OCI-LY3 (cell line): ENCODE measurements around the gene AFF2.

ENCODE experiments used
- H2AFZ ChIP-seq: fragments of 200-600, 300-600 bp; shearing (Covaris generic); 2 replicates; pipeline ENCODE4 v1.6.0; 2014; ENCODE audit warnings: antibody characterized with exemption, low read depth, low read length
- H3K27ac ChIP-seq: fragments of 200-600, 300-600 bp; sonication (generic); 2 replicates; pipeline ENCODE4 v1.5.1; 2014; ENCODE audit warnings: mild to moderate bottlenecking, low read length, moderate library complexity, mixed read lengths
- H3K27me3 ChIP-seq: fragments of 200-600, 300-600 bp; sonication (generic); 2 replicates; pipeline ENCODE4 v1.6.1; 2014; ENCODE audit warnings: low read depth, low read length, mixed read lengths
- H3K36me3 ChIP-seq: fragments of 200-600, 300-600 bp; sonication (generic); replicated peaks from 2 replicates; pipeline ENCODE3; 2014; ENCODE audit warnings: low read depth, low read length, mixed read lengths
- H3K4me1 ChIP-seq: fragments of 300-600, 200-600 bp; sonication (generic); 2 replicates; pipeline ENCODE4 v1.6.1; 2014; ENCODE audit warnings: low read length, mixed read lengths
- H3K4me2 ChIP-seq: fragments of 200-600, 300-600 bp; sonication (generic); 2 replicates; pipeline ENCODE4 v1.6.1; 2014; ENCODE audit warnings: low read length, mixed read lengths
- H3K4me3 ChIP-seq: fragments of 300-600, 200-600 bp; sonication (generic); 2 replicates; pipeline ENCODE4 v1.5.1; 2014; ENCODE audit warnings: antibody characterized with exemption, mild to moderate bottlenecking, low read length, moderate library complexity
- H3K79me2 ChIP-seq: fragments of 300-600, 200-600 bp; shearing (Covaris generic); 2 replicates; pipeline ENCODE4 v1.6.1; 2014; ENCODE audit warnings: mild to moderate bottlenecking, low read length, mixed read lengths
- H3K9ac ChIP-seq: fragments of 300-600, 200-600 bp; shearing (Covaris generic); 2 replicates; pipeline ENCODE4 v1.6.0; 2014; ENCODE audit warnings: mild to moderate bottlenecking, low read length, moderate library complexity
- H3K9me3 ChIP-seq: fragments of 200-600, 300-600 bp; shearing (Covaris generic); 2 replicates; pipeline ENCODE4 v1.6.1; 2014; ENCODE audit warnings: low read length, mixed read lengths; ENCODE audit not compliant: insufficient read depth
- H4K20me1 ChIP-seq: fragments of 200-600, 300-600 bp; sonication (generic); 2 replicates; pipeline ENCODE4 v1.6.1; 2016; ENCODE audit warnings: low read length, mixed read lengths; ENCODE audit not compliant: insufficient read depth
- CTCF ChIP-seq: fragments of 200-600, 300-600 bp; sonication (generic); IDR thresholded peaks from 2 replicates; pipeline ENCODE4 v1.5.1; 2014; ENCODE audit warnings: antibody characterized with exemption, low read length, low read depth
- EZH2phosphoT487 ChIP-seq: fragments of 200-600 bp; shearing (Covaris generic); IDR thresholded peaks from 2 replicates; pipeline ENCODE4 v1.6.1; 2018; ENCODE audit warnings: antibody characterized with exemption, mixed run types, low read depth

Gene AFF2

GRCh38 chrX:149036086-149036485 is 535.7 kb downstream of the AFF2 start:
- H4K20me1 ChIP-seq = no peaks in the 10 kb centered on the region
- H3K9ac ChIP-seq = no peak overlapping the region
- no peak overlapping the region for H3K27ac ChIP-seq
- TF ChIP-seq EZH2phosphoT487 = no peak
- no peak for TF ChIP-seq CTCF
- H3K4me1 ChIP-seq = peaks cover 15% of the 10 kb centered on the region
- H3K4me2 ChIP-seq = no peak overlapping the region
- H3K27me3 ChIP-seq = no peaks in the 10 kb centered on the region
- H3K79me2 ChIP-seq = no peaks in the 10 kb centered on the region
- no peak overlapping the region for H2AFZ ChIP-seq
- no peaks in the 10 kb centered on the region for H3K36me3 ChIP-seq
- H3K4me3 ChIP-seq = no peak overlapping the region
- H3K9me3 ChIP-seq = no peaks in the 10 kb centered on the region

GRCh38 chrX:149037281-149037870 is 537.0 kb downstream of the AFF2 start:
- Histone ChIP-seq H3K9me3 (no peaks in the 10 kb centered on the region), H3K36me3 (no peaks in the 10 kb centered on the region)
- TF ChIP-seq EZH2phosphoT487 (no peak), CTCF (no peak)

GRCh38 chrX:149039057-149039456 is 538.6 kb downstream of the AFF2 start:
- no peaks in the 10 kb centered on the region for H3K27me3 ChIP-seq
- no peaks in the 10 kb centered on the region for H3K79me2 ChIP-seq
- H3K4me2 ChIP-seq = no peak overlapping the region
- peaks cover 17% of the 10 kb centered on the region for H3K4me1 ChIP-seq
- no peak overlapping the region for H2AFZ ChIP-seq
- no peaks in the 10 kb centered on the region for H4K20me1 ChIP-seq
- H3K27ac ChIP-seq = no peak overlapping the region
- no peak overlapping the region for H3K4me3 ChIP-seq
- no peaks in the 10 kb centered on the region for H3K9me3 ChIP-seq
- no peaks in the 10 kb centered on the region for H3K36me3 ChIP-seq
- H3K9ac ChIP-seq = no peak overlapping the region
- no peak for TF ChIP-seq EZH2phosphoT487
- no peak for TF ChIP-seq CTCF

More at GRCh38 chrX:149037281-149037870, 537.0 kb downstream of the AFF2 start:
- peaks cover 17% of the 10 kb centered on the region for H3K4me1 ChIP-seq
- H3K27ac ChIP-seq = no peak overlapping the region
- no peak overlapping the region for H3K9ac ChIP-seq
- no peak overlapping the region for H3K4me2 ChIP-seq
- no peak overlapping the region for H3K4me3 ChIP-seq
- H2AFZ ChIP-seq = no peak overlapping the region
- no peaks in the 10 kb centered on the region for H3K79me2 ChIP-seq
- H4K20me1 ChIP-seq = no peaks in the 10 kb centered on the region
- no peaks in the 10 kb centered on the region for H3K27me3 ChIP-seq

GRCh38 chrX:149040873-149041535 is 540.6 kb downstream of the AFF2 start:
- Histone ChIP-seq H3K79me2 (no peaks in the 10 kb centered on the region), H3K27ac (no peak overlapping the region), H3K4me1 (peaks cover 12% of the 10 kb centered on the region), H3K4me3 (0 out of 2 replicates have a peak overlapping the region, but pooled peaks have one; percentile 26), H3K4me2 (peak overlapping the region; percentile 59), H3K36me3 (no peaks in the 10 kb centered on the region), H4K20me1 (no peaks in the 10 kb centered on the region), H2AFZ (no peak overlapping the region), H3K9ac (no peak overlapping the region), H3K27me3 (no peaks in the 10 kb centered on the region), H3K9me3 (no peaks in the 10 kb centered on the region)
- TF ChIP-seq EZH2phosphoT487 = no peak
- TF ChIP-seq CTCF = no peak
